KMS-11 (cell line): ENCODE results near the gene SCFD2.

Source experiments
- H2AFZ ChIP-seq: fragments of 200-600 bp; sonication (generic); 2 replicates; pipeline ENCODE4 v1.6.1; 2016; ENCODE audit warnings: antibody characterized with exemption, mixed run types, low read depth
- H3K27ac ChIP-seq: fragments of 200-600 bp; sonication (generic); 2 replicates; pipeline ENCODE4 v1.6.1; 2016; ENCODE audit warnings: mild to moderate bottlenecking, mixed run types
- H3K27me3 ChIP-seq: fragments of 200-600 bp; sonication (generic); 2 replicates; pipeline ENCODE4 v1.6.1; 2017; ENCODE audit warnings: mild to moderate bottlenecking, low read depth, mixed run types, moderate library complexity; ENCODE audit not compliant: insufficient read depth
- H3K36me3 ChIP-seq: fragments of 200-600 bp; sonication (generic); 2 replicates; pipeline ENCODE4 v1.6.1; 2017; ENCODE audit warnings: mild to moderate bottlenecking, mixed run types; ENCODE audit not compliant: insufficient read depth
- H3K4me1 ChIP-seq: fragments of 200-600 bp; sonication (generic); 2 replicates; pipeline ENCODE4 v1.6.1; 2016; ENCODE audit warnings: mild to moderate bottlenecking, low read depth, mixed run types; ENCODE audit not compliant: poor library complexity, severe bottlenecking
- H3K4me2 ChIP-seq: fragments of 200-600 bp; sonication (generic); 2 replicates; pipeline ENCODE4 v1.7.0; 2016; ENCODE audit warnings: mild to moderate bottlenecking, mixed run types
- H3K4me3 ChIP-seq: fragments of 200-600 bp; sonication (generic); IDR thresholded peaks from 2 replicates; pipeline ENCODE4 v1.6.1; 2017; ENCODE audit warnings: low read depth, low read length, mixed read lengths; ENCODE audit not compliant: insufficient read depth
- H3K79me2 ChIP-seq: fragments of 200-600 bp; sonication (generic); 2 replicates; pipeline ENCODE4 v1.6.1; 2016; ENCODE audit warnings: low read depth, mixed run types; ENCODE audit not compliant: insufficient read depth
- H3K9ac ChIP-seq: fragments of 200-600 bp; sonication (generic); 2 replicates; pipeline ENCODE4 v1.6.1; 2016; ENCODE audit warnings: mild to moderate bottlenecking, mixed run types
- H4K20me1 ChIP-seq: fragments of 200-600 bp; sonication (generic); 2 replicates; pipeline ENCODE4 v1.6.1; 2016; ENCODE audit warnings: mild to moderate bottlenecking, mixed run types; ENCODE audit not compliant: insufficient read depth
- CTCF ChIP-seq: fragments of 200-600 bp; sonication (generic); conservative IDR thresholded peaks from 2 replicates; pipeline ENCODE4 v1.6.1; 2017; ENCODE audit warnings: low read depth, mild to moderate bottlenecking, antibody characterized with exemption, low read length, moderate library complexity, mixed read lengths

The SCFD2 gene

GRCh38 chr4:52936729-52937128 is 429.1 kb downstream of the SCFD2 start:
- H3K4me1 ChIP-seq, result no peaks in the 10 kb centered on the region
- H3K27ac ChIP-seq, result no peak overlapping the region
- no peaks in the 10 kb centered on the region for H3K36me3 ChIP-seq
- H3K9ac ChIP-seq, result no peak overlapping the region
- H3K4me3 ChIP-seq, result no peak overlapping the region
- no peaks in the 10 kb centered on the region for H3K79me2 ChIP-seq
- H4K20me1 ChIP-seq, result no peaks in the 10 kb centered on the region
- no peak overlapping the region for H2AFZ ChIP-seq
- no peaks in the 10 kb centered on the region for H3K27me3 ChIP-seq
- TF ChIP-seq CTCF, result no peak
- H3K4me2 ChIP-seq, result no peak overlapping the region

- no peaks in the 10 kb centered on the region for H3K36me3 ChIP-seq
- H3K79me2 ChIP-seq, result no peaks in the 10 kb centered on the region
- no peak overlapping the region for H2AFZ ChIP-seq
- no peaks in the 10 kb centered on the region for H3K27me3 ChIP-seq
- H3K4me2 ChIP-seq, result no peak overlapping the region
- no peak overlapping the region for H3K27ac ChIP-seq
- H3K4me1 ChIP-seq, result no peaks in the 10 kb centered on the region
- no peak for TF ChIP-seq CTCF
- no peak overlapping the region for H3K4me3 ChIP-seq
- H4K20me1 ChIP-seq, result no peaks in the 10 kb centered on the region
- no peak overlapping the region for H3K9ac ChIP-seq
Observed at GRCh38 chr4:52935317-52935716, 430.5 kb downstream of the SCFD2 start.

- no peaks in the 10 kb centered on the region for H3K27me3 ChIP-seq
- TF ChIP-seq CTCF, result no peak
- no peak overlapping the region for H3K27ac ChIP-seq
- no peaks in the 10 kb centered on the region for H3K79me2 ChIP-seq
- no peak overlapping the region for H3K4me2 ChIP-seq
- no peak overlapping the region for H3K4me3 ChIP-seq
- no peaks in the 10 kb centered on the region for H3K36me3 ChIP-seq
- H3K4me1 ChIP-seq, result no peaks in the 10 kb centered on the region
- H3K9ac ChIP-seq, result no peak overlapping the region
- H2AFZ ChIP-seq, result no peak overlapping the region
- H4K20me1 ChIP-seq, result no peaks in the 10 kb centered on the region
Observed at GRCh38 chr4:52933738-52934137, 432.1 kb downstream of the SCFD2 start.

- no peak for TF ChIP-seq CTCF
Observed at GRCh38 chr4:52932591-52933470, 433.0 kb downstream of the SCFD2 start.

More at GRCh38 chr4:52932591-52933470, 433.0 kb downstream of the SCFD2 start:
- Histone ChIP-seq H3K27me3 (no peaks in the 10 kb centered on the region), H4K20me1 (no peaks in the 10 kb centered on the region), H3K4me2 (no peak overlapping the region), H3K4me1 (no peaks in the 10 kb centered on the region), H3K79me2 (no peaks in the 10 kb centered on the region), H3K36me3 (no peaks in the 10 kb centered on the region), H3K27ac (no peak overlapping the region), H3K9ac (no peak overlapping the region), H3K4me3 (no peak overlapping the region), H2AFZ (no peak overlapping the region)
